NCI-H510A treated with DMSO at 0.1 percent for 48 hours (cell line): ENCODE results near the gene ANO7.

Experiments used
- DNase-seq: peaks from one replicate; lab custom pipeline; 2025; lab: John Stamatoyannopoulos, UW

ANO7 gene

GRCh38 chr2:241252778-241253475 lies 64.5 kb downstream of the ANO7 start:
- no peak for DNase-seq

GRCh38 chr2:241254904-241255351 lies 66.5 kb downstream of the ANO7 start:
- no peak for DNase-seq

- no peak for DNase-seq
Measured at GRCh38 chr2:241255542-241256167, 67.2 kb downstream of the ANO7 start.

DNA sequence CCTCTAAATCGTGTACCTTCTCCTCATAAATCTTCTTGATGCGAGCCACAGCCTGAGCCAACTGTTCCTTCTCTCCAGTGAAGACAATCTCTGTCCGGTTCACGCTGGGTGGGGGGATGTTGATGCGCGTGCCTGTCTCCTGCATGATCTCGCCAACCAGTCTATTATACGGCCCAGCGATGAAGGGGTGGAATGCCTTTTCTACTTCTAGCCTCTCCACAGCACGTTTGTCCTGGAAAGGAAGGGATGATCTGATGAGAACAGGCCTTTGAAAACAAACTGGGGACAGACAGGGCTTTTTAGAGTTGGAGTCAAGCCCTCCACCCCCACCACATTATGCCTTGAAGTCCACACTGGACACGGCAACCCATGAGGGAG lies 67.7 kb downstream of the ANO7 start:
- DNase-seq = no peak

DNA sequence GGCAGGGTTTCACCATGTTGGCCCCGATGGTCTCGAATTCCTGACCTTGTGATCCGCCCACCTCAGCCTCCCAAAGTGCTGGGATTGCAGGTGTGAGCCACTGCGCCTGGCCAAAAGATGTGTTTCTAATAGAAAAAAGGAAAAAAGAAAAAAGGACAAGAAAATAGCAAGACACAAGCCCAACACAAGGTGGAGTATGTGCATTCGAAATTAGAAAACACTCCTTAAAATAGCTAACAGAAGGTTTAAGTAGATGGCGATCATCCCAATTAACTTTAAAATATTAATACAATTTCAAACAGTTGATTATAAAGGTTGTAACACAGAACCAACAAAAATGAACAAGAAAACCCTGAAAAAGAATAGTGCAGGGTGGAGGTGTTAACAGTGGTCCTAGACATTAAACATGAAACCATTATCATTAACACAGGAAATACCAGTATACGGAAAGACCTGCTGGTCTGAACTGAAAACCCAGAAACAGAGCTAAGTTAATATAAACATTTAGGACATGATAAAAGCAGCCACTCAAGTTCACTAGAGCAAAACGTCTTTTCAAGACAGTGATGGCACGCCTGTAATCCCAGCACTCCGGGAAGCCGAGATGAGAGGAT lies 69.0 kb downstream of the ANO7 start:
- no peak for DNase-seq

- DNase-seq = no peak
Measured at GRCh38 chr2:241258505-241259280, 70.2 kb downstream of the ANO7 start.

- DNase-seq = no peak
Measured at GRCh38 chr2:241260911-241261310, 72.4 kb downstream of the ANO7 start.

- no peak for DNase-seq
Measured at GRCh38 chr2:241261628-241262027, 73.2 kb downstream of the ANO7 start.

DNA sequence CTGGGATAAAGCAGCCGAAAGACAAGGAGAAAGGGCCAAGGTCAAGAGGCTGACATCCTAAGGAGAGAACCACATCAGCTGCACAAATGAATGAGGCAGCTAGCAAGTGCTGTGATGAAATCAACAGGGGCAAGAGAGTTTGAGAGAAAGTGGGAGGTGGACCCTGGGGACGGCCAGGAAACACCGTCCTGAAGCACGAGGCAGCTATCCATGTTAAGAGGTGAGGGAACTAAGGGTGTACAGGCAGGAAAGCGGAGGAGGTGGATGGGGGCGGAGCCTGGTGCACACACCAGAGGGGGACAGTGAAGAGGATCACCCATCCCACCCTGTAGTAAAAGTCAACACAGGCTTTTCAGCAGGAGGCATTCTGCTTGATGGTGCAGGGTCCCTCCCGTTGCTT lies 74.6 kb downstream of the ANO7 start:
- DNase-seq = no peak

DNA sequence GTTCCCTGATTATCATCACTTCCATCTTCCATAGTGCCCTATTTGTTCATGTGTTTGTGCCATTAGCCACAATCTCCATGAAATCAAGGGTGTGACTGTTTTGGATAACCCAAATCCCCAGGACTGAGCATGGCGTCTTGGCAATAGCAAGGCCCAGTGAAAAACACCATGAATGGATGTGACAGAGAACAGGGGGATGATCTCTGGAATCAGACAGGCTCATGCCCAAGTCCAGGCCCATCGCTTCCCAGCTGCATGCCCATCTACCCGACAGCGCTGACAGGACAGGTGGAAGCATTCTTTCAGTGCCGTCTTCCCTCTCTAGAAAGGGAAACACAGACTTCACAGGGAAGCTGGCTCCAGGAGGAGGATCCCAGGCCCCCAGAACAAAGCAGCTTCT lies 77.0 kb downstream of the ANO7 start:
- no peak for DNase-seq

GRCh38 chr2:241267249-241268067 lies 79.0 kb downstream of the ANO7 start:
- DNase-seq = no peak

DNA sequence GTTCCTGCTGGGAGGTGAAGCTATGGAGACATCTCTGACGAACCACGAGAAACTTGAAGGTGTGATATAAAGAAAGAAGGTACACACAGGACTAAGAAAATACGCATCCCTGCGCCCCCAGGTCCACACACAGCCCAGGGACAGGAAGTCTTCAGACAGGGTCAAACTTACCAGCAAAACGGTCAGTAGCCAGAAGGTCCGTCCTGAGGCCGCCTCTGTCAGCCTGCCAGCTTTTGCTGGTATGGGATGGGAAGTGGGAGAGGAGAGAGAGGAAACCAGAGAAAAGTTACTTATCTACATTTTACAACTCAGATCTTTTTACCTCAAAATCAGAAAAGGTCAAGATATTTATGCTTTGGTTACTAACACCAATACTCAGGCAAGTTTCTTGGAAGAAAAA lies 79.8 kb downstream of the ANO7 start:
- no peak for DNase-seq

DNA sequence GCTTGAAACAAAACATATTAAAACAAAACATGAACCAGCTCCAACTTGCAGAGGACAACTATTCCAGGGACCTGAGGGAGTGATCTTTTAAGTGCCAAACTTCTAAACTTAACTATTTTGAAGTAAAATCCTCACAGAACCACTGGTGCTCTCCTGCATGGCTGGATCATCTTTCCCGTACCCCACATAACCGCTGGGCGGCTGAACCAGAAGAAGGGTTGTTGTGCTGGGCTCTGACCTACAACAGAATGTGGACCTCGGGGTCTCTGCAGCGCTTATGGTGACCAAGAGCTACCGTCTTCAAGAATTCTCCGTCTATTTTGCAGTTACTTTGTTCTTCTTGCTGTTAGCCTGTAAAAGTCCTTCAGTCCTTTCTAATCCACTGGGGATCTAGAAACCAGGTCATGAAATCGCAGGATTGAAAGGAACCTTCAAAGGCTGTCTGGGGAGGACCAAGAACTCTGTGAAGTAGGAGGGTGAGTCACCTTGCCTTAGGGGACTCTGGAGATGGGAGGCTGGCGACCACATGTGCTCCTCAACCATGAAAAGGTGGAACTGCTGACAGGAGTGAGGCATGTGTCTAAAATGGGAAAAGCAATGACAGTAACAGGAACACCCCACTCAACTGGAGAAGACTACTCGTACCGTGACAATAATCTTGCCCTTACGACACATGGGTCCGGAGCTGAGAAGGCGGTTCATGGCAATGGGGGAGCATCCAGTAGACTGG lies 80.4 kb downstream of the ANO7 start:
- no peak for DNase-seq

GRCh38 chr2:241269707-241270520 lies 81.4 kb downstream of the ANO7 start:
- DNase-seq = no peak

DNA sequence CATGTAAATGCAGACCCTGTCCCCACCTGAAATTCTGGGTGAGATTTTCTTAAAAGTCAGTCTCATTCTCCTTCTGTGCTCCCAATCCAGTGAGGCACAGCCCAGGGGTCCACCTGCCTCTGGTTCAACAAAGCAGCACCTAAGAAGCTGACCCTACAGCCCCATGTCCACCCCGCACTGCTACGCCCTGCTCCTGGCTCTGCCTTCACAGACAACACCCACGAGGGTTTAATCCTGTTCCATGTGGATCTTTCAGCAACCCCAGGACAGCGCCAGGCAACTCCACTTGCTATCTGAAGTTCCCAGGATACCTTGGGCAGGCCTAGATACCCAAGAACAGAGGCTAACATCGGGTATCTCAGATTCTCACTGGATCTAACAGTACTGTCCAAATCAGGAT lies 82.1 kb downstream of the ANO7 start:
- DNase-seq = no peak

DNA sequence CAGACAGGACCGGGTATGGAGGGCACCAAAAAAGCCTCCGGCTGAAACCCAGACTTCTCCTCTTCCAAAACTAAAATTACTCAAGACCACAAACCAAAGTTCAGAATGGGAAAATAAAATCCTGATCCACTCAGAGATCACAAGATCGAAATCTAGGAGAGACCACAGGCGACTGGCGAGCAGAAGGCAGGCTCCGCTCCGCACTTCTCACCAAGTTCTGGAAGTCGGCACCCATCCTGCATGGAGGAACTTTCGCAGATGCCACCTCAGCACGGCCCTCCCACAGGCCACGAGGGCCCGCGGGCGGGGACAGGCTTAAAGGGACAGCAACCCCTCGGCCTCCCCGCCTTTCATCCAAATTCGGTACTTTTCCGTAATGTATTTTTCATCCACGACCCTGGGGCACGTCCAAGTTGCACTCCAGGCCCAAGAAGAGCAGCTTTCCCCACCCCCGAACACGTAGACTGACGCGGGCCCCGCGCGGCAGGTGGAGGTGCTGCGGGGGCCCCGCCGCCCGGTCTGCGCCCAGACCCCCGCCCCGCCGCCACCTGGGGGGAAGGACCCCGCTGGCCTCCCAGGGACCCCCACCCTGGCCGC lies 83.3 kb downstream of the ANO7 start:
- peak; percentile 27 for DNase-seq

GRCh38 chr2:241272303-241273209 lies 84.1 kb downstream of the ANO7 start:
- DNase-seq = peak; percentile 14

DNA sequence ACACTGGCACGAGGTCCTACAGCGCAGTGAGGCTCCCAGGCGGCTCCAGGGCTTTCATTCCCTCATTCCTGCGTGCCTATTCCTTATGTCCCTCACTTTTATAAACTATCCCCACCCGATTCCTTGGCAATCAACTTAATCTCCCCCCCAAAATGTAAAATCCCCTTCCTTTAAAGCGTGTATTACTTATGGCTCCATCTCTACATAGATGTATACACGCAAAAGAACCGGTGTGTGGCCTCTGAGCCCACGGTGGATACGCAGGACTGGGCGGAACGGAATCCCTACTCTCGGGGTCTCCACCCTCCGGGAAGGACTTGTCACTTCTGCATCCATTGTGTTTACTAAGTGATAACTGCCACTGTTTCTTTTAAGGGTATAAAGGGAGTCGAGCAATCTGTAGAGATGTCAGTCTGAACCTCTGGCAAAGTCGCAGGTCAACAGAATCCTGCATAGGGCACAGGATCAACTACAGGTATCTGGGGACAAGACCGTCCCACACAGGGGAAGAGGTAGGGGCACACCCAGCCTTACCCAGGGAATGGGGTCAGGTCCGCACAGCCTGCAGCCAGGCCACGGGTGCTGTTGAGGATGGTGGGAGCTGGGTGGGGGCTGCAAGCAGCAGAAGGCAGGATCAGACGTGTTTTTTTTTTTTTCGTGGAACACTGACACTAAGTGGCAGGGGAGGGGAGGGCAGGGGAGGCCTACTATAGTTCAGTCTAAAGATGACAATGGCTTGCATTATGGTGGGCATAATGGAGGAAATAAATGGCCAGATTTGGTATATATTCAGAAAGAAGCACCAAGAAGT lies 84.9 kb downstream of the ANO7 start:
- DNase-seq = no peak
